Hematopoietic multipotent progenitor cell treated with erythropoietin and hydrocortisone succinate and interleukin-3 and kit ligand, for 8 days (in vitro differentiated cells): ENCODE measurements around the gene FBXW11.
"Not testable (repeated sequence)": the region's sequence is repeated elsewhere in the genome, so short reads cannot be mapped to it uniquely, and the experiment has no call there.

Experiments used
- DNase-seq: peaks from one replicate; pipeline ENCODE4 v3.0.0-alpha.2; 2015

Gene FBXW11

DNA sequence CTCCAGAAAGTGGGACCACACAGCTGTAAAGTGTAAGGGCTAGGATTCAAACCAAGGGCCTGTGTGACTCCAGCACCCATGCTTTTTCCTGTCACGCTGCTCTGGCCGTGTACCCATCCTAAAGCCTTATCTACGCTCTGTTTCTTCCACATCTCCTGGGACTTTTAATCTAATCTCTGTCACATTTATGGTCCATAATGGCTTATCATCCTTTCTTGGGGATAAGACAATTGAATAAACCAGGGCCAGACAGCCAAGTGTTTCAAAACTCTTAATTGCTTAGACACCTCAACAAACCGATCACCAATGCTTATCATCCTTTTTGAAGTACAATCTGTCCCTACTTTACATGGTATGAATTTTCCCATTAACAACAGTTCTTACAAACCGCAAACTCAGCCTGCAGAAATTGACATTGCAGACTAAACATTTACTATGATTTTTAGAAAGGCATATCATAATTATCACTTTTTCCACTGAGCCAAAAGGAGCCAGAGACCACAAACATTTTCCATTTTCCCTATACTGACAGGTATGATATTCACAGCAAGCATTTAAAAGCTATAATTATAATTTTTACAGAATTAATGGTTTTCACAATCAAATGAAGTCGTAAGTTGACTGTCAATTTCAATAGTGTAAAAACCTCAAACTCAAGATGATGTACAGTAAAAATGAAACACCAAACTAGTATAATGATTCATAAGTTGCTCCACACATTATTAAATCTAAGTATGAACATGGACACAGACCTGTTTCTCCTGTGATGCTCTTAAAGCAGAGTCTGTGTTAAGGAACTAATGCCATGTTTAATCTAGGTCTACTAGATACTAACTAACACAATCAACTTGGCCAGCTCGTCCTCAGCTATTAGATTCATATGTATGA, 99.5 kb downstream of the FBXW11 start:
- no peak for DNase-seq

GRCh38 chr5:171906066-171906570, 100.3 kb downstream of the FBXW11 start:
- DNase-seq = no peak

DNA sequence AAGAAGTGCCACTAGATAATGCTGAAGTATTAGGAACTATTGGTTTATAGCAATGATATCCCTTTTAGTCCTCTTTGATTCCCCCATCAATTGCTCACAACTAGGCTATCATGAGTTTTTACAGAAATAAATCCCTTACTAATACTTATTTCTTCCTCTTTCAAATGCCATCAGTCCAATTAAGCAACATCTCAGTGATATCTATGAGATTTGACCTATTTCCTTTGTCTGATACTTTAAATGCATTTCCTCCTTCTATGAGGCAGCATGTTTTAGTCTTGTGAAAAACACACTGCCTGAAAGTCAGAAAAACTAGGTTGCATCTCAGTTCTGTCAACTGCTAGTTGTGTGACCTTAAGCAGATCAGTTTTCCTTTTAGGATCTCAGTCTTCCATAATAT, 101.6 kb downstream of the FBXW11 start:
- no peak for DNase-seq

- DNase-seq = no peak
Observed at GRCh38 chr5:171901764-171902163, 104.7 kb downstream of the FBXW11 start.

DNA sequence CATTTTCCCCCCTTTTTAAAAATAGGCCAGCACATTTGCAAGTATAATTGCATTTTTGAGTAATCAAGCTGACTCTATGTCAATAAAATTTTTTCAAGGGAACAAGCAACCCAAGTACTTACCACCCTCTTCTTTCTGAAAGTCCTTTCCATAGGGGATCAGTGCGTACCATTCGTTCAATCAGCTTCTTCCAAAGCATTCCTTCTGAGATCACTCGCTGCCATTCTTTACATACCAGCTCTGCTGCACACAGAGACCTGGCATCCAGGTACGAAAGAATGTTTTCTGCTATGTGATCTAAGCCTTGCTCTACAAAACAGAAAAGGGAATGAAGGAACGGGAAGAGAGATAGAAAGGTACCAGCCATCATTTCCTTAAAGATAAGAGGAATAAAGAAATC, 106.6 kb downstream of the FBXW11 start:
- no peak for DNase-seq

- no peak for DNase-seq
Observed at GRCh38 chr5:171898879-171899278, 107.6 kb downstream of the FBXW11 start.

DNA sequence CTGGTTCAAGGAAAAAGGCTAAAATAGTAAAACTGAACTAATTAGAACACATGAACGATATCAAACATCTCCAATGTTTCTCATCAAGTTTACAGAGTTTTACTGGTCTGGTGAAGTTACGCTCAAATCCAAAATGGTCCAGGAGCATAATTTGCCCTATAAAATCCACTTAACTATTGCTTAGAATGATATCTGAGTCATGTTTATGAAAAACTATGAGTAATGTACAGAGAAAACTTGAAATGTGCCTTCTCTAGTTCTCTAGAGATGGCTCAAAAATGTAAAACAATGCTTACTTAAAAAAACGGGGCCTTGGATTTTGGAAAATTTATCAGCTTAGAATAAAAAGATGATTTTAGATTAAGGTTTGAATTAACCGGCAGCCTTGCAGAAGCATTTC, 108.1 kb downstream of the FBXW11 start:
- no peak for DNase-seq

GRCh38 chr5:171897231-171897630, 109.2 kb downstream of the FBXW11 start:
- DNase-seq = no peak

DNA sequence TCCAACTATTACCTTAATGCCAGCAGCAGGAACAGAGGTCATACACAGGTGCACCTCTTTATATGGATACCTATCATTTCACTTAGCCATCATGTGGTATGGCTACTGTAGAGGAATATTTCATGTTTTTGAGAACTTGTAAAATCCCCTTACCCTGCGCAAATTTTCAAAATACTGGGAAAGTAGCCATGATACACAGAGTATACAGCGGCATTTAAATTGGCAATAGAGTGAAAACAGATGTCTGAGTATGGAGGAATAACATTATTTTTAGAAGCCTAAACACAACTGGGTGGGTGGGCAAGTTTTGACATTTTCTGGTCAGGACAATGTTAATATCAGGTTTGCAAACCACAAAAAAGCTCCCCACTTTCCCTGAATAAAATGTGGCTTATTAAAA, 111.4 kb downstream of the FBXW11 start:
- no peak for DNase-seq

DNA sequence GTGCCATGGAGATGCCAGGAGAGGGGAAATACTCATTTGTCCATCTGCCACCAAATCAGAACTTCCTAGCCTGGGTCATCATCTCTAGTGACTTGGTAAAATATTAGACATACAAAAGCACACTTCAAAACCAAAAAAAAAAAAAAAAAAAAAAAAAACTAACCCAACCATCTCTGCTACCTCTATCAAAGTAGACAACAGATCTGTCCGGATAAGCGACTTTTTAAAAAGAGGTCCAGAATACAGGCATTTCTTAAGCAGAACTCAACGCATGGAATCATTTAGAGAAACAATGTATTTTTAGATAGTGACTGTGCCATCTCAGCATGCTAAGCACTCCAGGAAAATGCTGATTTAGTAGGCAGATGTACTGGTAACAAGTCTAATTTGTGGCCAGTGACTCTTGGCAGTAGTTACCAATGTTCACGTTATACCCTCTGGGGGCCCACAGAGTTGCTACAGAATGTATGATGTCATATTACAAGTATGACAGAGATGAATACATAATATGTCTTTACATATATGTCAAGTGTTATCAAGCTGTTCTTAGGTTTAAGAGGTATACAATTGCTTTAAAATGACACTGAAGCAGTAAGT, 113.0 kb downstream of the FBXW11 start:
- DNase-seq = no peak

- no peak for DNase-seq
Observed at GRCh38 chr5:171891595-171891994, 114.8 kb downstream of the FBXW11 start.

DNA sequence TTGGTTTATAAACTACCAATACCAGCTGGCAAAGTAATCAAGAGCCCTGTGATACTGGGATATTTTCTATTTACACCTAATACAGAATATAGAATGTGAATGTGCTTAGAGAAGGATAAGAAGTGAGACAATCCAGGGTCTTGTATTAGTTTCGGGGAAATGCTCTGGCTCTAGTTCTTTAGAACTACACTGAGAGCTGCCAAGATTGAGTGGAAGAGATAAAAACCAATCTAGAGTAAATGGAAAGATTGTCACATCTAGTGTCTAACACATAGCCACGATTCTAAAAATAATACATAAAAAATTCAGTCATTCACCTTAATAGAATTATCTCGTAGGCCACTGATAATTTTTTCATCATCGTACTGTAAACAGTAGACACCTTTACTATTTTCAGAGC, 115.3 kb downstream of the FBXW11 start:
- no peak for DNase-seq

GRCh38 chr5:171888051-171888481, 118.4 kb downstream of the FBXW11 start:
- DNase-seq = no peak

- DNase-seq = not testable (repeated sequence)
Observed at GRCh38 chr5:171886037-171886436, 120.4 kb downstream of the FBXW11 start.

GRCh38 chr5:171882118-171882517, 124.3 kb downstream of the FBXW11 start:
- DNase-seq = no peak

DNA sequence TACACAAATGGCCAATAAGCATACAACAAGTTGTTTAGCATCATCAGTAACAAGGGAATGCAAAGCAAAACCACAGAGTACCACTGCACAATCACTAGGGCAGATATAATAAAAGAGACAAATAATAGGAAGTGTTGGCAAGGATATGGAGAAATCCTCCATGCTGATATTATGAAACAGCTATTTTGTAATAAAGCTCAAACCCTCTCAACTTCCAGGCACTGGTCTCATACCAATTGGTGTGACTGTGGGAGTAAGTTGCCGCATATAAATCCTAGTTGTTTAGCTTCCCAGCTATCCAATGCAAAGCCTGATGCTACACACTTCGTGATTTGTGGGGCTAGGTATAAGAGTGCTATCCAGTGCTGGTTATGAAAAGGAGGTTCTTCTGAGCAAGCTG, 132.2 kb downstream of the FBXW11 start:
- no peak for DNase-seq

- DNase-seq = no peak
Observed at GRCh38 chr5:171872666-171873065, 133.8 kb downstream of the FBXW11 start.

DNA sequence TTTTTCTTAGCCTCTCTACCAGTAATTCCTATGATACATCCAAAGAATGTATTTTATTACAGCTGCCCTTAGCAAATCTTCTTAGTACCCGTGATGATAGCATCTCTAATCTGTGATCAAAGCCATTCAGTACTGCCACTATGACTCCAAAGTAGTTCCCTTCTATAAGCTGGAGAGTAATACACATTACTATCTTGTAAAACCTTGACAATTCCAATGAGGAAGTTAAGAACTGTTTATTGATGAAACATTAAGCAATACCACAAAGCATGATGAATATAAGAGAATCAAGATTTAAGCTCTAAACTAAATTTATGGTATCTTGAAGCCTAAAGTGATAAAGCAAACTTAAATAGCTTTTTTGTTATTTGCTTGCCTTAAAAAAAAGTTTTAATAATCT, 134.7 kb downstream of the FBXW11 start:
- DNase-seq = no peak

DNA sequence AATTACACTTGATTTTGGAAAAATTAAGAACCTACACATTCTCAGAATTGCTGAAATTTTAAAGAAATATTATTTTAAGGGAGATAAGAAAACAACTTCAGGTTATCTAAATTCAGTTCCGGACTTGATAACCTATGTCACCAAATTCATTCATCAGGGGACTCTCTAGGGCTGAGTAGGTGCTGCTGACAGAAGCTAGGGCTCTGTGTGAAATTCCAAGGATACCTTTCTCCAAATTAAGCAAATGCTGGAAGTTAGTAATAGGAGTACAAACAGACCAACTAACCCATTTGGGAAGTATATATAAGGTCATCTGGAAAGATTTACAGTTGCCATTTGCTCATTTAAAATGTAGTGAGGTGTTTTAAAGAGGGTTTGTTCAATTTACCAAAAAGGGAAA, 136.5 kb downstream of the FBXW11 start:
- no peak for DNase-seq

GRCh38 chr5:171868236-171868635, 138.2 kb downstream of the FBXW11 start:
- DNase-seq = no peak

GRCh38 chr5:171867786-171868185, 138.7 kb downstream of the FBXW11 start:
- no peak for DNase-seq

DNA sequence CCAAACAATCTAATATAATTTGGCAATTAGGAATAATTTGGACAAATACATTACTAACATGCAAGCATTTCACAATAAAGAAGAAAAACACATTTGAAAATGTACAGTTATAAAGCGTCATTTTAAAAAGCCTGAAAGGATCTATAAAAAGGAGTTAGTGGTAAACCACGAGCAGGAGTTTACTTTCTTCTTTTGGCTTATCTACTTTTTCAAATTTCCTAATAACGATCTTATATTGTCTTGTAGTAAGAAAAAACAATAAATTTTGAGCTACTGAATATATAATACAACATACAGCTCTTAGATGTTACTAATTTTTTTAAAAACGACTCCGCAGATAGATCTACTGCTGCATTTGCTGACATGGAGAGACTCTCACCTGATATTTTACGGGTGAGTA, 141.0 kb downstream of the FBXW11 start:
- no peak for DNase-seq

DNA sequence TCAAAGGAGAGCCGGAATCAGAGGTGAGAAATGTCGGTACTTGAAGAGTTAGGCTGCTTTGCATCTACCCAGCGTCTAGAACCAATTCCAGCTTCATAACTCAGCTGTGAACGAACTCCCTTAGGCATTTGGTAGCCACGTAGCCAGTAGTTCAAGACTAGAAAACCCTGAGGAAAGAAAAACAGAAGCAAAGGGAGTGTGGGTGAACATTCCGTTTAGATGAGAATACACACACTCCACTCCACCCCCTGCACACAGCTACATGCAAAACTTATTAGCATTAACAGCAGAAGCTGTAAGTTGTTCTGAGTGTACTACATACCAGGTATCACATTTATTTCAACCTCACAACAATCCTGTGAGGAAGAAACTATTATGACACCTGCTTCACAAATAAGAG, 142.5 kb downstream of the FBXW11 start:
- no peak for DNase-seq

- DNase-seq = no peak
Observed at GRCh38 chr5:171862624-171863023, 143.8 kb downstream of the FBXW11 start.
